ENCODE measurements around the gene TMEM116.
A peak's percentile ranks its signal among the peaks of the same experiment; 100 is the strongest.
"Not testable (repeated sequence)": the region's sequence is repeated elsewhere in the genome, so short reads cannot be mapped to it uniquely, and the experiment has no call there.

The TMEM116 gene

DNA sequence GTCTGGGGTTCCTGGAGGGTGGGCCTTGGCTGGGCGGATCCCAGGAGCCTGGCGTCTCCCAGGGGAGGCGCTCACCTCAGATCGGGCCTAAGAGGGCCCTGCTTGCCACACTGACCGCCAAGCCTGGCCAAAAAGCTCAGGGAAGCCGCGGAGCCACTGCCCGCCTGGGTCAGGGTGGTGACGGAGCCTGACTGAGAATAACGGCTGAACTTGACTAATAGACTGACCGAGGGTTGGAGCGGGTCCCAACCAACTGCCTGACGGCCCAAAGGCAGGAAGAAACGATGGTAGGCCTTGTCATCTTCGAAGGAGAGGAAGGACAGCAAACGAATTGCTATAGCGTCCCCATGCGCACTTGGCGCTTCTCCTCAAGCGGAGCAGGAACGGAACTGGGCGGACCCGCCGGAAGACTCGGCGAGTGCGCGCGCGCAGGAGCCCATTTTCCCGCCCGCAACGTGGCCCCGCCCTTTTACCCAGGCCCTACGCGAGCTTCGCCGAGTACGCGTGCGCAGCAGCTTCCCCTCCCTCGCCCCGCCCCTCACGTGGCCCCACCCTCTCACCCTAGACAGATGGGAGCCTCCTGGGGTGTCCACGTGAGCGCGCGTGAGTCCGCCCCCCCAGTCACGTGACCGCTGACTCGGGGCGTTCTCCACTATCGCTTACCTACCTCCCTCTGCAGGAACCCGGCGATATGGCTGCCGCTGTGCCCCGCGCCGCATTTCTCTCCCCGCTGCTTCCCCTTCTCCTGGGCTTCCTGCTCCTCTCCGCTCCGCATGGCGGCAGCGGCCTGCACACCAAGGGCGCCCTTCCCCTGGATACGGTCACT is at the start of gene TMEM116, which contains the start of gene ERP29:
TMEM116 (minus strand) TSS at position 391 of the 826 bp plus-strand sequence. CDS start 7,895 bp downstream, outside the sequence.
ERP29 (plus strand) TSS at position 652 of the 826 bp plus-strand sequence; CDS start at position 692, 40 bp downstream.
- DNase-seq (ENCODE audit: low read depth in 3 of 3): peak; percentile 100

GRCh38 chr12:112061137-112061536 is 48.2 kb upstream of the TMEM116 start:
- DNase-seq (ENCODE audit: low read depth in 3 of 3): no peak

DNA sequence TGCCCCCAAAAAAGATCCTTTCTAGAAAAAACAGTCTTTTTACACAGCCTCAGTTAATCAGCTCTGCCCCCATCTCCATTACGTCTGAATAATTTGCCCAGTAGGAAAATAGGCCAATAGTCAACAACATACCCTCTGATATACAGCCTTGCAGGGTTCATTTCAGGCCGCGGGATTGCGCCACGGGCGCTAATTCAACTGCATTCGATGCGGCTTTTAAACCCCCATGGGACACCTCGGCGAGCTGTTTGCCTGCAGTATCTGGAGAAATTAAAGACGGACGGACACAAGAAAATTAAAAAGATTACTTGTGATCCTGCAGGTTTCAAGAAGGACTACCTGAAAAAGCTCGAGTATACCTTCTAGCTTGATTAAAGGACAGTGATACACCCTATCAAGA is 36.4 kb upstream of the TMEM116 start:
- no peak for DNase-seq (ENCODE audit: low read depth in 3 of 3)

GRCh38 chr12:112046003-112046402 is 33.0 kb upstream of the TMEM116 start:
- no peak for DNase-seq (ENCODE audit: low read depth in 3 of 3)

GRCh38 chr12:112036614-112037013 is 23.6 kb upstream of the TMEM116 start:
- not testable (repeated sequence) for DNase-seq (ENCODE audit: low read depth in 3 of 3)

- DNase-seq (ENCODE audit: low read depth in 3 of 3): no peak
Observed at GRCh38 chr12:112035219-112035785, 22.3 kb upstream of the TMEM116 start.

GRCh38 chr12:112032292-112032691 is 19.3 kb upstream of the TMEM116 start:
- DNase-seq (ENCODE audit: low read depth in 3 of 3): no peak

GRCh38 chr12:112031472-112031871 is 18.5 kb upstream of the TMEM116 start:
- DNase-seq (ENCODE audit: low read depth in 3 of 3): no peak

- no peak for DNase-seq (ENCODE audit: low read depth in 3 of 3)
Observed at GRCh38 chr12:112029301-112029700, 16.3 kb upstream of the TMEM116 start.

DNA sequence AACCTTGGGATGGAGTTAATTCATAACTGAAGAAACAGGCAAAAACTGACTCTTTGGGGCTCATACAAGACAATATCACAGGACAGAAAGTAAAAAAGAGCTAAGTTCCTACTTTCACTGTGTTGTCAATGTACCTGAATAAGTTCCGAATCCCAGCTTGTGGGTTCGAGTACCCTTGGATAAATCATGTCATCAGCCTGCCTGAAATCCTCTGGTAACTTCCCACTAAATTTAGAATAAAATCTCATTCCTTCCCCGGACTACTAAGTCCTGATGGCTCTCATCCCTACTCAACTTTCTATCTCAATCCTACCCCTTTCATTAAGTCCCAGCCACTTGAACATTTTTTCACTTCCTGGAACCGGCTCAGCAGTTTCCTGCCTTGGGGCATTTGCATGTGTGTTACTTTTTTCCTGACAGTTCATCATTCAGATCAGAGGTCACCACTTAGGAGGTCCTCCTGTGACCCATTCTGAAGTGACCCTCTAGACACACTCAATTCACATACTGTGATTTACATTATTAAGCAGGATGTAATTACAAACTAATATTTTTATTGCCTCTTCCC is 12.9 kb upstream of the TMEM116 start:
- no peak for DNase-seq (ENCODE audit: low read depth in 3 of 3)

GRCh38 chr12:112023759-112024396 is 10.9 kb upstream of the TMEM116 start:
- DNase-seq (ENCODE audit: low read depth in 3 of 3): no peak

- DNase-seq (ENCODE audit: low read depth in 3 of 3): no peak
Observed at GRCh38 chr12:112022241-112023016, 9.5 kb upstream of the TMEM116 start.

- no peak for DNase-seq (ENCODE audit: low read depth in 3 of 3)
Observed at GRCh38 chr12:112020947-112021457, 8.0 kb upstream of the TMEM116 start.

- no peak for DNase-seq (ENCODE audit: low read depth in 3 of 3)
Observed at GRCh38 chr12:112018571-112019237, 5.7 kb upstream of the TMEM116 start.

- DNase-seq (ENCODE audit: low read depth in 3 of 3): no peak
Observed at GRCh38 chr12:112017041-112017440, 4.1 kb upstream of the TMEM116 start.

DNA sequence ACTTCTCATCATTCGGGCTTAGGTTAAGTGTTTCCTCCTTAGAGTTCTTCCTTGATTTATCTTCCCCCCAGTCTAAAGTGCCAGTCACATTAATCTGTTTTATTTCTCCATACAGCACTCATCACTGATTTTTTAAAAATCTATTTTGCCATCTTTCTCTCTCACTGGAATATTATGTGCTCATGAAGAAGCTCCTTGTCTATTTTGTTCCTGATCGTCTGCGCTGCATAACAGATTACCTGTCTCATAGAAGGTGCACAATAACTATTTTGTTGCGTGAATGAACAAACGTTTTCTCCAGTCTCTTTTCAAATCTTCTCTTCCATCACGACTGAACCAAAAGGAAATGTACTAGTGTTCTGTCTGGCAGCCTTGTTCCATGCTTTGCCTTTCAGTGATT is 3.0 kb upstream of the TMEM116 start:
- DNase-seq (ENCODE audit: low read depth in 3 of 3): no peak

DNA sequence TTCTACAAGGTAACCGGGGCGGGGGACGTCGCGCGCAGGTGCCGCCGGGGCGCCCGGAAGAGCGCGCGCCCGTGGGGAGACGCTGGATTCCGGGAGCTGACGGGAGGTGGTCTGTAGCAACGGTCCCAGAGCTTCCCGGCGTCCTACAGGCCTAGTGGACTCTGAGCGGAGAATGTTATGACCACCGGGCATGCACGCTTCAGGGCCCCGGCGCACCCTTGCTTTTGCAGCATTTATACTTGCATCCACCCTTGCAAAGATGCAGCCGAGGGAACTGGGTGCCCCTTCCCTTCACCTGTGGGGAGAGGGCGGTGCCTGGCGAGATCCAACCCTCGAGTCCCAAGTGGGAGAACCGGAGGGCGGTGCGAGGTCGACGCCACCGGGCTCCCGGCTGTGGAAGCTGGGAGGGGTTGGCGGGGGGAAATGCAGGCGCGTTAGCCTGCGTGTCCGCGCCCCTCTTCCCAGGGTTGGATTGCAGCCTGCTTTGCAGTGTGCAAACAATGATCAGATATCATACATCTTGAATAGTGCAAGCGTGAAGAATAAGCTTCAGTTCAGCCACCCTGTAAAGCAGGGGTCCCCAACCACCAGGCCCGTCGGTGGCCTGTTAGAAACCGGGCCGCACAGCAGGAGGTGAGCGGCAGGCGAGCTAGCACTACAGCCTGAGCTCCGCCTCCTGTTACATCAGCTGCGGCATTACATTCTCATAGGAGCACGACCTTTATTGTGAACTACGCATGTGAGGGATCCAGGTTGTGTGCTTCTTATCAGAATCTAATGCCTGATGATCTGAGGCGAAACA is 837 bp upstream of the TMEM116 start:
- DNase-seq (ENCODE audit: low read depth in 3 of 3): peak; percentile 31 to 68 (median 50)

DNA sequence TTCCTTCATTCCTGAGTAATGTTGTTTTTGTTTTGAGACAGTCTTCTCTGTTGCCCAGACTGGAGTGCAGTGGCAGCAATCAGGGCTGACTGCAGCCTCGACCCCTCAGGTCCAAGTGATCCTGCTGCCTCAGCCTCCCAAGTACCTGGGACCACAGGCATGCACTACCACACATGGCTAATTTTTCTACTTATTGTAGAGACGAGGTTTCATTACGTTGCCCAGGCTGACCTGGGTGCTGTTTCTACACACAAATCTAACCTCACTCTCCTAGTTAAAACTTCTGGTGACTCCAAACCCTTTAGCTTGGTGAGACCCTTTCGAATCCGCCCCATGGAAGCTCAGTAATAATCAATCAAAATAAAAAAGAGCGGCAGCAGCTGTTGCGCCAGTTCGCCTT is 1.3 kb downstream of the TMEM116 start:
- no peak for DNase-seq (ENCODE audit: low read depth in 3 of 3)

- no peak for DNase-seq (ENCODE audit: low read depth in 3 of 3)
Observed at GRCh38 chr12:112010415-112011344, 2.3 kb downstream of the TMEM116 start.

Data from stimulated activated CD4-positive, alpha-beta T cell treated with anti-CD3 and anti-CD28 coated beads, TNF-alpha, amount 100 ng/mL, for 24 hours (primary cell).